ENCODE data around the gene LNPEP. TPM values are rescaled to one million over a fixed set of nuclear protein-coding genes. Genes with fewer than 3 reads are reported as not detected.

Gene LNPEP
- total and polyA plus RNA-seq, 10 of the 15 experiments (the other 5 are each of a cell fraction or from before 2014, with no cell fraction given): 5.6 to 54.9 (median 25.0) TPM

- peak overlapping the region; percentile 88 for H3K4me2 ChIP-seq (ENCODE audit: control insufficient read depth, insufficient read depth)
- in situ Hi-C loops (cut with MboI) (no loop called here), intact Hi-C loops (cut with micrococcal nuclease; ENCODE audit: unreplicated experiment) (no loop called here)
- peaks cover 64% of the 10 kb centered on the region for H3K79me2 ChIP-seq (ENCODE audit: control insufficient read depth, insufficient read depth, low read length)
- ChIA-PET SMC1A (ENCODE audit: uncharacterized antibody, unreplicated experiment) (interaction anchor here (0.8 to 5.1 kb wide), 22 partner anchors 8 to 234 kb away, joined by 3 to 78 read pairs (median 5); partner anchors contain the start of gene ERAP2), CTCF (interaction anchor here (0.6 to 6.3 kb wide), 10 partner anchors 26 to 229 kb away, joined by 3 to 35 read pairs (median 4); no protein-coding TSS in a partner anchor), POLR2A (interaction anchor here (0.6 to 4.3 kb wide), 19 partner anchors 8 to 77 kb away, joined by 3 to 27 read pairs (median 4); partner anchors contain the start of gene ERAP2), RAD21 (ENCODE audit: unreplicated experiment) (interaction anchor here (0.8 to 5.5 kb wide), 14 partner anchors 8 to 210 kb away, joined by 3 to 67 read pairs (median 6); partner anchors contain the start of genes ERAP2 and LIX1)
- H3K27me3 ChIP-seq (replicated peaks in 1 of 2; ENCODE audit: control insufficient read depth in 2 of 2, insufficient read depth in 2 of 2, low read length in 1 of 2): no peaks in the 10 kb centered on the region
- BruUV-seq (replicated peaks): TSS peak; percentile 78
- 3% methylated on average over 5 of the region's 5 CpGs for WGBS (ENCODE audit: insufficient coverage, insufficient replicate concordance, low lambda C conversion rate, missing lambda C conversion rate)
- H3K36me3 ChIP-seq (ENCODE audit: control insufficient read depth in 2 of 2, insufficient read depth in 2 of 2, low read length in 1 of 2): no peaks in the 10 kb centered on the region
- H2AFZ ChIP-seq (ENCODE audit: control insufficient read depth, low read depth, low read length): peak overlapping the region; percentile 28; the same call in 1 of the 2 replicates
- H4K20me1 ChIP-seq (ENCODE audit: control insufficient read depth, insufficient read depth): no peaks in the 10 kb centered on the region
- peak overlapping the region; percentile 93 for H3K9ac ChIP-seq (ENCODE audit: control insufficient read depth, insufficient read depth, low read length)
- H3K4me1 ChIP-seq (ENCODE audit: control insufficient read depth, insufficient read depth, low read length): peaks cover 9% of the 10 kb centered on the region
- ATAC-seq (no peak), DNase-seq (ENCODE audit: low read depth, low spot score) (no peak), FAIRE-seq (no peak)
- TF ChIP-seq BRCA1 (IDR thresholded peaks at IDR 0.05; ENCODE audit: low read depth, low read length) (no peak), PBX3 (IDR thresholded peaks at IDR 0.05; ENCODE audit: insufficient replicate concordance, low read depth, low read length) (no peak), NRF1 (conservative IDR thresholded peaks at IDR 0.05; ENCODE audit: low read depth, low read length) (no peak), IKZF2 (IDR thresholded peaks at IDR 0.05) (0 out of 4 replicates have a peak, but pooled peaks of 1 of the 2 experiments have one; percentile 5), SMAD5 (IDR thresholded peaks at IDR 0.05; ENCODE audit: low read depth) (no peak), SIX5 (IDR thresholded peaks at IDR 0.05; ENCODE audit: low read depth, low read length, severe bottlenecking) (no peak), EP300 (IDR thresholded peaks at IDR 0.05; ENCODE audit: borderline replicate concordance in 1 of 2, control insufficient read depth in 1 of 2, low read depth in 2 of 2, low read length in 2 of 2) (0 out of 4 replicates have a peak, but pooled peaks of 1 of the 2 experiments have one; percentile 7), ZZZ3 (IDR thresholded peaks at IDR 0.05; ENCODE audit: control insufficient read depth, insufficient read length, low read depth) (no peak), MTA3 (IDR thresholded peaks at IDR 0.05; ENCODE audit: borderline replicate concordance, low read length) (no peak), PKNOX1 (IDR thresholded peaks at IDR 0.05) (no peak), RCOR1 (conservative IDR thresholded peaks at IDR 0.05; ENCODE audit: low read depth, low read length) (no peak), MTA2 (IDR thresholded peaks at IDR 0.05; ENCODE audit: low read depth) (no peak), SIN3A (IDR thresholded peaks at IDR 0.05; ENCODE audit: low read depth, low read length) (no peak), MYC (IDR thresholded peaks at IDR 0.05; ENCODE audit: insufficient read depth, insufficient read length, insufficient replicate concordance, low read length, severe bottlenecking) (no peak), CBX3 (IDR thresholded peaks at IDR 0.05; ENCODE audit: borderline replicate concordance, low read depth) (no peak)
- TF ChIP-seq, protein P1, sequence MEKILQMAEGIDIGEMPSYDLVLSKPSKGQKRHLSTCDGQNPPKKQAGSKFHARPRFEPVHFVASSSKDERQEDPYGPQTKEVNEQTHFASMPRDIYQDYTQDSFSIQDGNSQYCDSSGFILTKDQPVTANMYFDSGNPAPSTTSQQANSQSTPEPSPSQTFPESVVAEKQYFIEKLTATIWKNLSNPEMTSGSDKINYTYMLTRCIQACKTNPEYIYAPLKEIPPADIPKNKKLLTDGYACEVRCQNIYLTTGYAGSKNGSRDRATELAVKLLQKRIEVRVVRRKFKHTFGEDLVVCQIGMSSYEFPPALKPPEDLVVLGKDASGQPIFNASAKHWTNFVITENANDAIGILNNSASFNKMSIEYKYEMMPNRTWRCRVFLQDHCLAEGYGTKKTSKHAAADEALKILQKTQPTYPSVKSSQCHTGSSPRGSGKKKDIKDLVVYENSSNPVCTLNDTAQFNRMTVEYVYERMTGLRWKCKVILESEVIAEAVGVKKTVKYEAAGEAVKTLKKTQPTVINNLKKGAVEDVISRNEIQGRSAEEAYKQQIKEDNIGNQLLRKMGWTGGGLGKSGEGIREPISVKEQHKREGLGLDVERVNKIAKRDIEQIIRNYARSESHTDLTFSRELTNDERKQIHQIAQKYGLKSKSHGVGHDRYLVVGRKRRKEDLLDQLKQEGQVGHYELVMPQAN (conservative IDR thresholded peaks at IDR 0.05): 0 out of 2 replicates have a peak, but pooled peaks have one; percentile 28
- H3K9me3 ChIP-seq (replicated peaks; ENCODE audit: control insufficient read depth, insufficient read depth, low read length): no peaks in the 10 kb centered on the region
- peak overlapping the region; percentile 73 for H3K4me3 ChIP-seq
- peak overlapping the region; percentile 97 for H3K27ac ChIP-seq (ENCODE audit: control insufficient read depth, insufficient read depth)
Measured at GRCh38 chr5:96932026-96932425, 3.9 kb upstream of the LNPEP start.

Measured in GM12878 (cell line).